NCI-H82 treated with DMSO at 0.1 percent for 48 hours (cell line): ENCODE results near the gene NDNF.

Experiments
- DNase-seq: peaks from one replicate; lab custom pipeline; 2025; ENCODE audit not compliant: unreplicated experiment; lab: John Stamatoyannopoulos, UW

Gene NDNF

DNA sequence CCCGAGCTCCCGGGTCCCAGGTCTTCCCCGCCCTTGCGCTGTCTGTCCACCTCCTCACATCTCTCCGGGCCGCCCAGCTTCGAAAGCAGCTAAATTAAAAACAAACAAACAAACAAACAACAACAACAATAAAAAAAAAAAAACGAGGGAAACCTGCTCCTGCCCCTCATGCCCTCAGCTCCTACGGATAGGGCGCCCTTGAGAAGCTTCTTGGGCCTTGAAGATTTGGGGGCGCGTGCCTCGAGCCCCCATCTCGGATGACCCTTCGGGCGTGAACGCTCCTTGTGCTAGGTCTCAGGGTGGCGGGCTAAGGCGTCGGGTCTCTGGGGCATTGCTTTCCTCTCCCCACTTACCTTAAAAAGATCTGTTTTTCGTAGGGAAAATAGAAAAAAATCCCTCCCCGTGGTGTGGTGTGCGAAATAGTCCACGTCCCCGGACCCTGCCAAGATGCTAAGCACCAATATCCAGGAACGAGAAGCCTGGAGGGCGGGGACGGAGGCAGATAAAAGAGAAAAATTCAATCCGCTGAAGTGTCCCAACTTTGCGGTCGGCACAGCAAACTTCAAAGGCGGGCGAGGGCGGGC lies 603 bp downstream of the NDNF start:
- DNase-seq = no peak

DNA sequence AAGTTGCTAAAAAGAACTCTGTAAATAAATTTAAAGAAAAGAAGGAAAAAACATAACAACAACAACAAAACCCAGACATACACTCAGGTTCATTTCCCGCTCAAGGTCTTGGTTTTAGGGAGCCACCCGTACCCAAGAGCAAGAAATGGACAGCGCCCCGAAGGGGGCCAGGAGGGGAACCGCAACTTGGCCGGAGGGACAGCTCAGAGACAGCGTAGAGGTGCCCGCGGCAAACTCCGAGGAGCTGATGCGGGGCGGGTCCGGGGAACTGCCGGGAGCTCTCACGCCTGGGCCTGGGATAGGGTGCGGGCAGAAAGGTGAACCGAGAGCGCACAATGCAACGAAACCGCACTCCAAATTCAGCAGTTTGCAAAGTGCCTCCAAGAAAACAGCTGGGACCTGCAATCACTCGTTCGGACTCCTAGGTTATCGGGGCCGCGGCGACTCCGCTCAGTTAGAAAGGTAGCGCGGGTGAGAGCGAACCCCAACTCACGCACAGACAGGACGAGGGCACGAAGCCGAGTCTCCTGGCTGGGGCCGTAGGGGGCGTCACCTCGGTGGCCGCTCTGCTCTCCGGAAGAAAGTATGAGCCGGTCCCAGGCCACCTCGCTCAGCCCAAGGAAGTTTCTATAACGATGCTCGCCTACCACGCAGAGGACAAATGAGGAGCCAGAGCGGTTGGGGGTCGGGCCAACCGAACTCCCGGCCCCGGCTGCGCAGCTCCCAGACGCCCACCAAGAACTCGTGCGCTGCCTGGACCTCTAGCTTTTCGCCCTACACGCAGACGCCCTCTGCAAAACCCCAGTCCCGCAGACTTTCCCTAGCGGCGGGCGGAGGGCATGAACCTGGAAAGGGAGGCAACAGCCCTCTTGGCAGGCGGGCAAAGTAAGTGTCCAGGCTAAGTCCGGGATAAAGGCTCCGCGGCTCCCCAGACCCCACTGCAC lies 1.4 kb downstream of the NDNF start:
- DNase-seq = no peak

DNA sequence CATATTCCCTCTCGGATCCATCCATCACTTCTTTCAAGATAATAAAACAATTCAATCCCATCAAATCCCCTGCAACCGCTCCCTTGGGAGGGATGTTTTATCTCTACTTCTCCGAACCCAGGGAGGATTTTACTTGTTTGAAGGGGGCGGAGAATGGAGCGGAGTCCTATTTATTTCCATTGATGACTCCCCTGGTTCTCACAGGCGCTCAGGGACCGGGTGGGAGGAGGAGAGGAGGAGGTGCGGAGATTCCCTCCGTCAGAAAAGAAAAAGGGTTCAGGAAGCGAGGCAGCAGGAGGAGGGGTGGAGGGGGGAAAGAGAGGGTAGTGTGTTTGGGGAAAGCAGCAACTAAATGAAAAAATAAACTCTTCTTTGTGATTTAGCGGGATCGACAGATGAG lies 2.1 kb downstream of the NDNF start:
- no peak for DNase-seq

DNA sequence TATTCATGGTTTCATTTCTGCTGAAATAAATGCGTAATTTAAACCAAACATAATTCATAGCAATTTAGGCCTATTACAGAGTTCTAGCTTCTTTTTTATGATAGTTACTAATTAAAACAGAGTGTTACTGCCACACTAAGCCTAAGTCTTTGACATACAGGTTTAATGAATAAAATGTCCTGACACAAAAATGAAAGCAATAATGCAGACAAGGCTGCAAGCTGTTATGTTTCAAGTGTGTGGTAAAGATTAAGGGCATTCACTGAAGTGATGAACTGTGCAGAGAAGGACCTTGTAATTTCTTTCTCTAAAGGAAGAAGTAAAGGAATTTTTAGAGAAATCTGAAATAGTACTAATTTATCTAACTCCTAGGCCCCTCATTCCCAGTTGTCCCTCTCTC lies 2.9 kb downstream of the NDNF start:
- DNase-seq = no peak

DNA sequence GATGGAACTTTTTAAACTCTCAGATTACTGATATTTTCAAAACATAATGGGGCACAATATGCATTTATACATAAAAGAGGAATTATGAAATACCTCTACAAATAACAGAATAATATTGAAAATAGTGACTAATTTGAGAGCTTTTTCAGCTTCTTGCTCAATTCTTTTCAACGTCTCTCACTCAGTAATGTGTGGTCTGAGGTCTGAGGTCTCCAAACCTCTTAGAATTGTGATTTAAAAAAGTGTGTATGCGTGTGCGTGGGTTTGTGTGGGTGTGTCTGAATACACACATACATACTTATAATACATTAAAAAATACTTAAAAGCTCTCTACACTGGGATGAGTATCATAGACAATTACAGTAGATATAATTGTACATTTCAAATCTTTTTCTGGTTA lies 7.9 kb downstream of the NDNF start:
- DNase-seq = no peak

DNA sequence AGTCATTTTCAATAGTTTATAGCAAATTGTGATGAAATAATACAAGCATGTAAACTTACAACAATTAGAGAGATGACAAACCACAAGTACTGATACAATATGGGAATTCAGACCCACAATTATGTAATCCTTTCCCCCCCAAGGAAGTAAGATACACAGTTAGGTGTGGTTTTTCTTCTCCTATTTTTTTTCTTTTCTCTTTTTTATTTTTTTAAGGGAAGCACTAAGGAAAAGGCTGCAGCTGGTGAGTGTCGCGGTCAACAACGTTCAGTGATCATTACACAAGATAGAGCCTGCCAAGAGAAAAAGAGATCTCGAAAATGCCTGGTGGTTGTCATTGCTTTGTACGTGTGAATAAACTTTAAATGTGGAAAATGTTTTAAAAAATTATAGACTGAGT lies 9.8 kb downstream of the NDNF start:
- no peak for DNase-seq

DNA sequence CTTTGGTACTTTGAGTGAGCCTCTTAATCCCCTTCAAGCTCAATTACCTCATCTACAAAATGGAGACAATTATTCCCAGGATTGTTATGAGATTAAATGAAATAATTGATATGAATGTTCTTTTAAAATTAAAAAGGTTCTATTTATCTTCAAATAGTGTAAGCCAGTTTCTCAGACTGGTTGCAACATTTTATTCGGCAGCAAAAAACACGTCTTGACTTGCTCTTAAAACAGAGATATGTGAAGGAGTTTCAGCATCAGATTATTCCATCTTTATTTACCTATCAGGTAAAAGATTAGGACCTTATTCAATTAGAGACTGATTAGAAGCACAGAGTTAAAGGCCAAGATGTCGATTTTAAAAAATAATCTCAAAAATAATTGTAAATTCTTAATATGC lies 10.5 kb downstream of the NDNF start:
- peak; percentile 49 for DNase-seq

DNA sequence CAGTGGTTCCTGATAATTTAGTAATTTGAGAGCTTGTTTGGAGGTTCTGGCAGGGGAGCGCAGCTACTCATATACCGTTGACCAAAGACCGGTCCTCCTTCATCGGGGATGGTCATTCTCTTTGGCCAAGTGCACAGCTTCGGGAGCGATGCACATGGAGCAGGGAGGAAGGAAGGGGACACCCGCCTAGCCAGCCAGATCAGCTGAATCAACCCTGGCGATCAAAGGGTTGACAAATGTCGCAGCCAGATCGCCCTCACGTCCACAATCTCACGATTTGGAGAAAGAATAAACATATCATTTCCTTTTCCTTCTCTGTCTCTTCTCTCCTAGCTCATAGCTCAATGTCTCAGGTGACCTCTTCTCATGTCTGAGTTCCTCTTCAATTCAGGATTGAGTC lies 11.1 kb downstream of the NDNF start:
- no peak for DNase-seq

DNA sequence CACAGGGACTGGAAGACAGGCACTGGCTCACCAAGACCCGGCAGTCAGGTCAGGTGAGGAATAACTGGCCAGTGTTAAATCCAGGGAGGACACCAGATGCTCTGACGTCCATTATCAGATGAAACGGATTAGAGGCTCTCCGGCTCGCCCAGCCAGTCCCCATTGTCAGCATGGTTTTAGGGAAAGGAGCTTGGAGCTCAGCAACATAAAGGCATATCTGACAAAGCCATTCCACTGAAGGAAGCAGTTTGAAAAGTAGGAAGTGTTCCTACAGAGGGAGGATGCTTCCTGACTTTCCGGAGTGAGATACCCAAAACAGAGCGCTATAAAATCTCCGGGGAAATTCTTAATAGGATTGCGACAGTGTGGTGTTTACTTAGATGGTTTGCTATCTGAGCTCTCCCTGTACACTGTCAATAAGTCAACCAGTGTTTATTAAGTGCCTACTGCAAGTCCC lies 14.8 kb downstream of the NDNF start:
- DNase-seq = peak; percentile 92

DNA sequence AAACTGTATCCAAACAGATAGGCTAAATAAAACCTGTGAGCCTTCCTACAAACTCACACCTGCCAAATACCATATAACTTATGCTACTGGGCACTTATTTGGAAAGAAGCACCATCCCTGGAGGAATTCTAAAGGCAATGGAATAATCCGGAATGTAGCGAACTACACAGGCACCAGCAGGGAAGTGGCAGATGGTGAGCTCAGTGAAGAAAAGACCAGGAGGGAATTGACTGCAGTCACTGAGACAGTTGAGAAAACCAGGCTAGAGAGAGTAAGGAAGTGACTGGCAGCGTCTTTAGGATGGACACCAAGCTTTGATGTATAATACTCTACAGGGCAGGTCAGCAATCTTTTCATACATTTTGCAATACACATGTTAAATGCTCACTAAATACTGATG lies 16.3 kb downstream of the NDNF start:
- peak; percentile 33 for DNase-seq

DNA sequence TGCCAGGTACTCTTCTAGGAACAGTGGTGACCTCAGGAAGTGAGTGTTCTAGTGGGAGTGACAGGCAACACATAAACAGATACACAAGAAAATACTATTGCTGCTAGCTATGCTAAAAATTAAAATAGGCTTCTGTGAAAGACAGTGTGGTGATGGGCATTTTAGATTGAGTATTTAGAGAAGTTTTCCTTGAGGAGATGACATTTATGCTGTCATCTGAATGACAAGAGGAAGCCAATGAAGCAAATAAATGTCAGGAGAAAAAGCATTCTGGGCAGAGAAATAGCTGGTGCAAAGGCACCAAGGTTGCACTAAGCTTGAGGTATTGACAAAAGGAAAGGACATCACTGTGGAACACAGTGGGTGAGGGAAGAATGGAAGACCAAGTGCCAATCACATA lies 18.0 kb downstream of the NDNF start:
- DNase-seq = no peak

DNA sequence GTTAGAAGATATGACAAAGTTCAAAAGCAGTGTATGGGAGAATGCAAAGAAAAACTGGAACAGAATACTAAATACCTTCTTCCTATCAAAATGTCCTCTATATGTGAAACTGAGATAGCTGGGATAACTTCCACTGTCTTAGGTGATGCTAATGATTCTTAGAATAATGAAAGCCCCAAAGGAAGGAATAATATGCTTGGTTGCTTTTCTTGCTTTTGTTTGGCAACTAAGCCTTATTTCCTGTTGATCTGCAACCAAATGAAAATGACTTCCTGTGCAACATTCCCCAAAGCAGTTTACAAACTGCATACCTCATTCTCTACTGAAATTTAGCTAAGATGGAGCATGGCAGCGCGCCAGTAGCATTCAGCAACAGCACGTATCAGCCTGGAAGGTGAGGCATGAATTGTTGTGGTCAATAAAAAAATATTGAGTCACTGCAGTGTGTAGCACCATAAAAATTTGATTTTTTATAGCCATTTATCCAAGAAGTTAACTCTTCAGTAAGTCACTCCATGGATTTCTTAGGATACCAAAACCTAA lies 18.7 kb downstream of the NDNF start:
- no peak for DNase-seq

DNA sequence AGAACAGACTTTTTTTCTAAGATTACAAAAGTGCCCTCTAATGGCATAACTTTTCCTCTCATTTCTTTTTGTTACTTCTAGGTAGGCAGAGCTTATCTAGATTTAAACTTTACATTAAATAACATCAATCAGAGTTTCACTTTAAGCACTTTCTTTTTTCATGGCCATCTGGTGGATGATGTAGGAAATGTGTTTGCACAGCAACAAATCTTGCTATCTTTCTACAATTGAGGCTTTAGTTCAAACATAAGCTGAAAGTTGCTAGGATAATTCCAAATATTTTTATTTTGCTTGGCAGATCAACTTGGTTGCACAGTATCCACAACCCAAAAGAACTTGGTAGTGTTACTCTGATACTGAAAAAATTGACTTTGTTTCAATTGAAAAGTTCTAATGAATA lies 22.0 kb downstream of the NDNF start:
- no peak for DNase-seq

DNA sequence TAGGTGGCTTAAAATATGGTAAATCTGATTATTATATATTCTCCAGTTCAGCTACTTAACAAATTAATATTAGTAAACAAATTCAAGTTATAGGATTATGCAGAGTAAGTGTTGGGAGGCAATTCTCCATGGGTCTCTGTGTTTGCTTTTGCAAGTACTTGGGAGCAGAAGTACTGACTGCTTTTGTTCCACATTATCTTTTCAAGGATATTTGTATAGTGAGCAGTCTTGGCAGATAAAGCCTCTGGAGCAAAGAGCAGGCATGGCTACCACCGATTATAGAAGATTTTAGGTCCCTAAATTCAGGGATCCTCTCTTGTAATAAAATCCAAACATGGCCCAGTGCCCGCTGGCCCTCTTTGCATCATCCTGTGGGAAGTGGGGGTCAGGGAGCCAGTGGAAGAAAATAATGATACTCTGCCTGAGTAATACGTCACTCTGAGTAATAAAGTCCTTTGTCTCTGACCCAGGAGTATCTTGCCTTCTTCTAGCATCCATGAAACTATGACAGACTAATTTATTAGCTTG lies 23.2 kb downstream of the NDNF start:
- DNase-seq = no peak

DNA sequence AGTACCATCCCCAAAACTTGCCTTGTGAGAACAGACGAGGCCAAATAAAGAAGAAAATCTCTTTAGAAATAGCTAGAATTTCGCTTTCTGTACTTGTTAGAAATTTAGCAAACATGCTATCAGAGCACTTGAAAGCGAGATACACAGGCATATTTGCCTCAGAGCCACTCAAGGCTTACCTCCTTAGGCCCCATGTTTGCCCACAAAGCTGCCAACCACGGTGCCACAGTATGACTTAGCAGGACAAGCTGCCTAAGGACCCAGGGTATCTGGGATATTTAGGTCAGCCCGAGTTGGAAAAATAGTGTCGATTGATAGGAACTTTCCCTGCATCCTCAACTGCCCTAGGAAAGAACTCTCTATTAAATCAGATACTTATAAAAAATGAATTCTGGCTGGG lies 24.2 kb downstream of the NDNF start:
- DNase-seq = no peak

DNA sequence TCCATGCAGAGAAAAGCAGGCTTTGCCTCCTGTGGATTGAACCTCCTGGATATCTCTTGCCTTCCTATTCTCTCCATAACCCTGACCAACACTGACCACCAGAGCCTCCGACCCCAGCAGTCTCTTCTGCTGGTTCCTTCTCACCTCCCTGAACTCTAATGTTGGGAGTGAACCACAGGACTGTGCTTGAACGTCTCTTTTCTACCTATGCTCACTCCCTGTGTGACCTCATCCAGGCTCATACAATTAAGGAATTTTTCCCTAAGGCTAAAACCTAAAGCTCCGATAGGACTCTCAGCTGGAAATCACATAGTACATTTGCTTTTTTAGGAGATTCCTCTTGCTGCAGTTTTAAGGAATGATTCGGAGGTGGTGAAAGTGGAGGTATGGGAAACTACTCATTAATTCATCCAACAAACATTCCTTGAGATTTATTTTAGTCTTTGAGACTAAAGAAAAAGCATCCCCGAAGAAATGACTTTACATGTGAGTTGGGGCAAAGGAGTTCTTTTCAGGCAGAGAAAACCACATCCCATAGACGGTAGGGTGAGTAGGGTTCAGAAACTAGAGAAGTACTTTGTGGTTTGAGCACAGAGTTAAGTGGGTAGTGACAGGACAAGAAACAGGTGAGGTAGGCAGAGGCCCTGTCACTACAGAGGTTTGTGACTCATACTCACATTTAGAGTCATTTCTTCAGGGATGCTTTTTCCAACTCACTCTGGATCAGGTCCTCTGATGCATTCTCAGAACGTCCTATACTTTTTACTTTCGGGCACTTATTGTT lies 30.8 kb downstream of the NDNF start:
- no peak for DNase-seq

DNA sequence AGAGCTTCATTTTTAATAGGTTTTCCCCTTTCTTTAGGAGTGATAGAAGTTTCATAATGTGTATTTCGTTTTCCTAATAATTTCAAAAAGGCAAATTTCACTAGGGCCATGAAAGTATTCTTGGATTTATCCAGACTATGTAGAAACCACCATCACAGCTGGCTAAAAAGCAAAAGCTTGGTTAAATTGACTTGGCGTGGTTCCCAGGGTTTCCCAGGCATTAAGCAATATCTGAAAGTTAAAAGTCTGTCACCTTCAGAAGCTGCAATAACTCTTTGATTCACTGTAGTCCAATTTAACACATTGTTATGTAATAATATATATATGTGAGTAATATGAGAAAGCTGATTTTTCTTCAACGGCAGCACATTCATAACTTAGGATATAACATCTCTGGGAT lies 38.3 kb downstream of the NDNF start:
- no peak for DNase-seq

DNA sequence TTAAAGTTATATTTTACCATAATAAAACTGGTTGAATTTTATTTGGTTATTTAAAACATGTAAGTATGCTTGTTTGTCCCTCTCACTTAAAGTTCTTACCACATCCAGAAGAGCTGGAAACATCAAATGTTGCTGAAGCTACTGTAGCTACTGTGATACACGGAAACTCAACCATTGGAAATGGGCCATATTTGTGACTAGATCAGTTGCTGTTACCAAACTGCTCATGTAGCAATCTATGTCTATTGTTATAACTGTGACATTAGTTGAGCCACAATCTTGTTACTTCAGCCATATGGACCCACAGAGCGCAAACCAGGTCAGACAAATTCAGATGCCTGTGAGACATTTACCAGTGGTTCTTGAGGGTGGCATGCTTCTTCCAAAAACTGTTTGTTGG lies 41.6 kb downstream of the NDNF start:
- DNase-seq = no peak

DNA sequence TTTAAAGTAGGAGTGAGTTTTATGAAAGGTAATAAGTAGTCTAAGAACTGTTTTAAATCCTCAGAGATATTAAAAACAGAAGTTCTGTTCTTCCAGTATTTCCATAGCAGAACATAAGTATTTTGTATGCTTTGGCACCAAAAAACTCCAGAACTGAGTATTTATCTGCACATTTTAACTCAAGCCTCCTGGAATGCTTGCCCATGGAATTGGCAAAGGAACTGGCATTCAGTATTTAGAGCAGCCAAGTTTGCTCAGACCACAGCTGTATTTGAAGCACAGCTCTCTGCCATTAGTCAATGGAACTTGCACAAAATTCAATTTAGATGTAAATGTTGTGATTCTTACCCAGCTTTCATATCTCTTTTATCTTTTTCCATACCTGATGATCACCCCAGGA lies 42.2 kb downstream of the NDNF start:
- no peak for DNase-seq

DNA sequence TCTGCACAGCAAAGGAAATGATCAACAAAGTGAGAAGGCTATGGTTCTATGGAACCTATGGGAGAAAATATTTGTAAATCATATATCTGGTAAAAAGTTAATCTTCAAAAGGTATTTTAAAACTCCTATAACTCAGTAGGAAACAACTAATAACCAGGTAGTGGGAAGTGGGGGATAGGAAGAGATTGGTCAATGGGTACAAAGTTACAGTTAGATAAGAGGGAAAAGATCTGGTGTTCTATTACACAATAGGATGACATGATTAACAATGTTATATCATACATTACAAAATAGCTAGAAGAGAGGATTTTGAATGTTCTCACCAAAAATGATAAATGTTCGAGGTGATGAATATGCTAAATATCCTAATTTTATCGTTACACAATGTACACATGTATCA lies 46.3 kb downstream of the NDNF start:
- no peak for DNase-seq

DNA sequence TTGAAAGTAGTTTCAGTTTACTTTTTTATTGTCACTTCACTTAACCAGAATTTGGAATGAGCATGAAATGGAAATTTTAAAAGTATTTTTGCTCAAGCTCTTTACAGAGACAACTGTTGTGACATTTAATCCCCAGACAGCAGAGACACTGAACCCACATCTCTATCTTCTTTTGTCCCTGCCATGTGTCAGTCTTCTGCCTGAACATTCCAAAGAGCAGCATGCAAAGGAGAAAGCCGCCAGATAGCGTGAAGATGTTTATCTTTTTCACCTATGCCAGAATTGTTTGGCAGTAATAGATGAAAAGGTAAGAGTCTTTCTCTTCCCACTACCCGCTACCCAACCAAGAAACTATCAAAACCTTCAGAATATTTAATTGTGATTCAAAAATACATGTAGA lies 46.8 kb downstream of the NDNF start:
- no peak for DNase-seq
